Ectodermal cell (in vitro differentiated cells): ENCODE results near the gene MAPKAP1.

Source experiments
- H3K27ac ChIP-seq: 2 replicates; pipeline ENCODE4 v1.7.0; 2013; ENCODE audit warnings: mild to moderate bottlenecking, low read depth, low read length; ENCODE audit not compliant: insufficient read depth, poor library complexity, severe bottlenecking
- H3K27me3 ChIP-seq: 2 replicates; pipeline ENCODE4 v1.7.0; 2013; ENCODE audit warnings: mild to moderate bottlenecking, low read length; ENCODE audit not compliant: insufficient read depth, control insufficient read depth, poor library complexity, severe bottlenecking
- H3K36me3 ChIP-seq: one replicate; pipeline ENCODE4 v1.7.0; 2013; ENCODE audit warnings: low read length; ENCODE audit not compliant: control insufficient read depth, insufficient read depth
- H3K4me1 ChIP-seq: one replicate; pipeline ENCODE4 v1.7.0; 2013; ENCODE audit warnings: low read length; ENCODE audit not compliant: control insufficient read depth, insufficient read depth
- H3K4me3 ChIP-seq: 2 replicates; pipeline ENCODE4 v1.7.0; 2013; ENCODE audit warnings: low read depth, low read length, control low read depth; ENCODE audit not compliant: insufficient read depth
- H3K9me3 ChIP-seq: 2 replicates; pipeline ENCODE4 v1.7.0; 2013; ENCODE audit warnings: mild to moderate bottlenecking, low read length, moderate library complexity; ENCODE audit not compliant: control insufficient read depth
- WGBS, 2 experiments: methylation state at CpG; one replicate each; pipeline ENCODE4 v1.1.7; 2013; ENCODE audit warnings: missing lambda C conversion rate in 2 of 2; 5-methylcytosine and 5-hydroxymethylcytosine counted together

MAPKAP1 gene

DNA sequence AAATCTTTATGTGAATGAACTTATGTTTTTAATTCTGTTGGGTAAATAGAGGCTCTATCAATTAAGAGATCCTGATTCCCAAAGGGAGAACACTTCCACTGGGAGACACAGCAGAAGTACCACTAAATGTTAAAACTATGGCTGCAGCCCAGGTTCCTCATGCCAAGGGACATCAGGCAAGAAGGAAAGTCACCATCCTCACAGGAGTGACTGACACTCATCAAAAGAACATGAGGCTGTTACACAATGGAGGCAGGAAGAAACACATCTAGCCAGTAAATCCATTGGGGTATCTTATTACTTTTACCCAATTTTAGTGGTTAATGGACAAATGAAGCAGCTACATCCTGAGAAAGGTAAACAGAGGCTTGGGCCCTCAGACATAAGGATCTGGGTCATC is 94.4 kb downstream of the MAPKAP1 start:
- Histone ChIP-seq H3K36me3 (no peaks in the 10 kb centered on the region), H3K27me3 (no peaks in the 10 kb centered on the region), H3K9me3 (no peaks in the 10 kb centered on the region), H3K4me1 (peaks cover 7% of the 10 kb centered on the region), H3K27ac (no peak overlapping the region), H3K4me3 (no peak overlapping the region)

DNA sequence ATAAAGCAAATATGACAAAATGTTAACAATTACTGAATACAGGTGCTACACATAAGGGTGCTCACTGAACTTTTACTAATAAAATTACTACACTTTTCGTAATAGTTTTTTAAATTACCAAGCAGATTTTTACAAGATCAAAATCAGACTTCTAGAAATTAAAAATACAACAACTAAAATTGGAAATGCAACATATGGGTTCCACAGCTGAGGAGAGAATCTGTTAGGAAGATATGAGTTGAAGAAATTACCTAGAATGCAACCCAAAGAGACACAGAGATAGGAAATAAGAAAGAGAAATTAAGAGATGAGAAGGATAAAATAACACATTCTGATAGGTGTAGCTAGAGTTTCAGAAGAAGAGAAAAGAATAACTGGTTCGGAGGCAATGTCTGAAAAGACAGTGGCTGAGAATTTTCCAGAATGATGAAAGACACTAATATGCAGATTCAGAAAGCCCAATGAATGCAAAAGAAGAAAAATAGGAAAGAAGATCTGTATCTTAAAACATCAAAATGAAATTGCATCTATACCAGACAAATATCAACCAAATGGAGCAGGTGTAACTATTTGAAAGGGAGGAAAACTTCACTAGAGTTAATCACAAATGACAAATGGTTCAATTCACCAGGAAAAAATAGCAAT is 95.8 kb downstream of the MAPKAP1 start:
- H3K4me3 ChIP-seq: no peak overlapping the region
- no peaks in the 10 kb centered on the region for H3K27me3 ChIP-seq
- H3K27ac ChIP-seq: no peak overlapping the region
- 96 to 98% methylated on average over 2 of the region's 2 CpGs for whole genome bisulfite sequencing, 2 experiments
- H3K36me3 ChIP-seq: no peaks in the 10 kb centered on the region
- peaks cover 13% of the 10 kb centered on the region for H3K4me1 ChIP-seq
- no peaks in the 10 kb centered on the region for H3K9me3 ChIP-seq

DNA sequence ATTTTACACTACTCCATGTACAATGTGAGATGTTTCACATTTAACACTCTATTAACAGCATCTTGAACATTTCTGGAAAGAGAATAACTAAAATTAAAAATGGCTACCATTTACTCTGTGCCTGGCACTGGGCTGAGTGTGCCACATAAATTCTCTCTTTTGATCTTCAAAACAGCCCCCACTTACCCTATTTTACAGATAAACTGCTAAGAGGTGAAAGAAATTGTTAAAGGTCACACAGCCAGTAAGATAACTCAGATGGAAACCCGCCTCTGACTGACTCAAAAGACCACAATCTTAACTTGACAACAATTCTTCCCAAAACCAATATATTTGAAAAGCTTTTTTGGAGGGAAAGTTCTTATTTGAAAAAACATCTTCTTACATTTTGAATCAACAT is 97.3 kb downstream of the MAPKAP1 start:
- H3K4me1 ChIP-seq: peaks cover 19% of the 10 kb centered on the region
- no peaks in the 10 kb centered on the region for H3K9me3 ChIP-seq
- no peaks in the 10 kb centered on the region for H3K36me3 ChIP-seq
- no peak overlapping the region for H3K27ac ChIP-seq
- H3K27me3 ChIP-seq: no peaks in the 10 kb centered on the region
- WGBS, 2 experiments: 92 to 100% methylated on average over 1 of the region's 1 CpG
- no peak overlapping the region for H3K4me3 ChIP-seq

DNA sequence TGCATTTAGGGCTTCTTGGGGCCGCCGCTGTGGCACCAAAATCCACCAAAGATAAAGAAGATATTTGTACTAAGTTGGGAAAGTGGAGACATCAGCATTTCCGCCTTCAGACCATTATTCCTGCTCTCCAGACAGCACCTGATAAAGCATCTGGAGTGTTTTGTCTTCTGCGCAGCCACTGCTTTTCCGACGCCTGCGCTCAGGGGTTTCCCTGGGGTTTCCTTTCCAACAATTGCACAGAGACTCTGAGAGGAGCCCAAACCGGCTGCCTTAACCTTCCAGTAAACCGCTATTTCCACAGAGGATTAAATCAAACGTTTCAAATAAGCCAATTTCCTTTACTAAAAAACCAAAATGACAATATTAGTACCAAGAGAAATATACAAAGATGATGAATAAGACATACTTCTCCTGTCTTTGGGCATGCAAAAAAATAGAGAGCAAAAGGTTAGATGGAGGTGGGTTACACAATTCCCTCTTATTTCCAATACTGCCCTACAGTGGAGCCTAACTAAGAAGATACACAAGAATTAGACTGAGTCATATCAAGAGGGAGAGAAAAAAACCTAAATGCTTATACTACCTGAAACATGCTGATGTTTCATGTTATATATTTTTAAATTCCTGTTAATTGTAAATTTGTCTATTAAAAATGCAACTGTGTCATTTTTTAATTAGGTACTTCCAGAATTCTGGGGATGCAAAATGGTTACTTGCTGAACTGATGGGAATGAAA is 98.4 kb downstream of the MAPKAP1 start:
- H3K4me3 ChIP-seq: no peak overlapping the region
- WGBS, 2 experiments: 79 to 80% methylated on average over 8 to 10 of the region's 10 CpGs
- H3K27ac ChIP-seq: no peak overlapping the region

DNA sequence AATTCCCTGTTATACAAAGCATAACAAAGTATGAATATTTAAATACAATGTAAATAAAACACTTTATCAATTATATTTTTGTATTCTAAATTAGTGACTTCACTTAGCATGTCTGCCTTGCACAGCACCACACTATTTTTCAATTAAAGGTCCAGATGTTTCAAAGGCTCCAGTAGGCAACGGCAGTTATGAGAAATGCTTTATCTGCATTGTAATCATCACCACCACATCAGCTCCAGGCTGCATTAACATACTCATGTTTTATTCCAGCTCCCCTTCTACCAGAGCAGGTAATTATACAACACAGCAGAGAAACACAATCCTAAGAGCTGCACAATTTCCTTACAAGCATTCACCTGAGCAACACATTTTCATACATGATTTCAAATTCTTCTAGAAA is 102.8 kb downstream of the MAPKAP1 start:
- Histone ChIP-seq H3K9me3 (no peaks in the 10 kb centered on the region), H3K4me3 (no peak overlapping the region), H3K27ac (no peak overlapping the region), H3K36me3 (no peaks in the 10 kb centered on the region), H3K4me1 (peaks cover 19% of the 10 kb centered on the region), H3K27me3 (no peaks in the 10 kb centered on the region)
- WGBS, 2 experiments: 93 to 99% methylated on average over 1 of the region's 1 CpG

More for the DNA sequence above, 98.4 kb downstream of the MAPKAP1 start:
- H3K9me3 ChIP-seq: no peaks in the 10 kb centered on the region
- H3K27me3 ChIP-seq: no peaks in the 10 kb centered on the region
- H3K36me3 ChIP-seq: no peaks in the 10 kb centered on the region
- peaks cover 19% of the 10 kb centered on the region for H3K4me1 ChIP-seq

DNA sequence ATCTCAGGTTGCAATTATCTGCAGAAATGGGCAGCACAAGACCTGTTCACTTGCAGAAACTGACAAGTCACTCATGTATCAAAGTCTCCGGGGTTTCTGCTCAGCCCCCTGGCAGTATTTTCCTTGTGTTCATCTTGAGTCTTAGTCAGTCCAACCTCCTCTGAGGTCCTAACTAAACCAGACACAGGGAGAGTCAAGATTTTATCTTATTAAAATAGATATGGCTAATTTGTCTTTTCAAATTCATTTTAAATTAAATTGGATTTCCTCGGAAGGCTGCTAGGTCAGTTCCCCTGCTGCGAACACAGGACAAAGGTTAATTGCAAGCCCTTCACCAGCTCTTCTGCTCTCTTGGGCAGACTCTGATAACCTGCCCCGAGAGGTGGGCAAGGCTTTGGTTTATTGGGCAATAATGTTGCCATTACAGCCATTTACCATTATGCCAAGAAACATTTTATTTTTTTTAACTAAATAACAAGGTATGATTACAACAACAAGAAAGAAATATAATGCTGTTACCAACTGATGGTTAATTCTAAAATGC is 103.5 kb downstream of the MAPKAP1 start:
- Histone ChIP-seq H3K4me1 (peaks cover 19% of the 10 kb centered on the region), H3K27ac (no peak overlapping the region), H3K36me3 (no peaks in the 10 kb centered on the region), H3K27me3 (no peaks in the 10 kb centered on the region), H3K9me3 (no peaks in the 10 kb centered on the region), H3K4me3 (no peak overlapping the region)
- 93 to 97% methylated on average over 4 of the region's 4 CpGs for WGBS, 2 experiments

DNA sequence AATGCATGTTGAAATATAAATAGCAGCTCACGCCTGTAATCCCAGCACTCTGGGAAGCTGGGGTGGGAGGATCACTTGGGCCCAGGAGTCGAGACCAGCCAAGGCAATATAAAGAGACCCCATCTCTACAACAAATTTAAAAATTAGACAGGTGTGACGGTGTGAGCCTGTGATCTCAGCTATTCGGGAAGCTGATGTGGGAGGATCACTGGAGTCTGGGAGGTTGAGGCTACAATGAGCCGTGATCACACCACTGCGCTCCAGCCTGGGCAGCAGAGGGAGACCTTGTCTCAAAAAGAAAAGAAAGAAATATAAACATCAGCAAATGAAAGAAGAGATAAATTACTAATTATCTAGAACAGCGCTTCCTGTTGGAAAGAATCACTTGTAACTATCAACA is 105.0 kb downstream of the MAPKAP1 start:
- no peaks in the 10 kb centered on the region for H3K9me3 ChIP-seq
- H3K36me3 ChIP-seq: no peaks in the 10 kb centered on the region
- no peaks in the 10 kb centered on the region for H3K27me3 ChIP-seq
- WGBS, 2 experiments: 88 to 91% methylated on average over 7 of the region's 7 CpGs
- no peak overlapping the region for H3K4me3 ChIP-seq
- peaks cover 12% of the 10 kb centered on the region for H3K4me1 ChIP-seq
- H3K27ac ChIP-seq: no peak overlapping the region

DNA sequence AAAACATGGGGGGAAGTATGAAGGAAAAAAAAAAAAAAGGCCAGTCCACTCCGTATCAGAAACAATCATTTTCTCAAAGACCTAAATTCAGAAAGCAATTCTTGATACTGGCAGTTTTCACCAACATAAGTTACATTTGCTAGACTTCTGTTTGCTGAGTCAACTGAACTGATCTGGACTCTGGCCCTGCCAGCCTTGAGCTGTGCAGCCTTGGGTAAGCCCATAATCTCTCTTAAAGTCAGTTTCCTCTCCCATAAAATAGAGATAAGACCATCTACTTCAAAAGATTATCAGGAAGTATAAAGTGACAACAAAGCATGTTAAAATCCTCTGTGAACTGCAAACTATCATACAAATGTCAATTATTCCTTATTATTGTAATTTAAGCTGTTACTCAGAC is 106.8 kb downstream of the MAPKAP1 start:
- Histone ChIP-seq H3K4me1 (peaks cover under 1% of the 10 kb centered on the region), H3K9me3 (no peaks in the 10 kb centered on the region), H3K36me3 (no peaks in the 10 kb centered on the region), H3K27ac (no peak overlapping the region), H3K4me3 (no peak overlapping the region), H3K27me3 (no peaks in the 10 kb centered on the region)
- WGBS, 2 experiments: 95 to 100% methylated on average over 1 of the region's 1 CpG

DNA sequence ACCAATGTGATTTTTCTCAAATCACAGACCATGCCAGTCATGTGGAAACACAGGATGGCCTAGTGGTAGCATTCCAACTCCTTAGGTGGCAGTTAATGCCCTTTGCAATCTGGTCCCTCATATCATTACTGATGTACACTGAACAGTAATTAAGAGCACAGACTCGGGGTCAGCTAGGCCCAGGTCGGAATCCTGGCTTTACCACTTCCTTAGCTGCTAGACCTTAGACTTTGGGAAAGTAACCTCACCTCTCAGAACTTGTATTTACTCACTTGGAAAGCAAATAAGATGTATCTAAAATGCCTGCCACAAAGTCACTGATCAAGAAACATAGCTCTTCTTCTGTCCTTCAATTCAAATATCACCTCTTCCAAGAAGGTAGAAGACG is 112.8 kb downstream of the MAPKAP1 start:
- WGBS, 2 experiments: 91 to 94% methylated on average over 3 of the region's 3 CpGs
- no peaks in the 10 kb centered on the region for H3K4me1 ChIP-seq
- no peak overlapping the region for H3K27ac ChIP-seq
- H3K9me3 ChIP-seq: no peaks in the 10 kb centered on the region
- no peaks in the 10 kb centered on the region for H3K27me3 ChIP-seq
- H3K4me3 ChIP-seq: no peak overlapping the region
- no peaks in the 10 kb centered on the region for H3K36me3 ChIP-seq

DNA sequence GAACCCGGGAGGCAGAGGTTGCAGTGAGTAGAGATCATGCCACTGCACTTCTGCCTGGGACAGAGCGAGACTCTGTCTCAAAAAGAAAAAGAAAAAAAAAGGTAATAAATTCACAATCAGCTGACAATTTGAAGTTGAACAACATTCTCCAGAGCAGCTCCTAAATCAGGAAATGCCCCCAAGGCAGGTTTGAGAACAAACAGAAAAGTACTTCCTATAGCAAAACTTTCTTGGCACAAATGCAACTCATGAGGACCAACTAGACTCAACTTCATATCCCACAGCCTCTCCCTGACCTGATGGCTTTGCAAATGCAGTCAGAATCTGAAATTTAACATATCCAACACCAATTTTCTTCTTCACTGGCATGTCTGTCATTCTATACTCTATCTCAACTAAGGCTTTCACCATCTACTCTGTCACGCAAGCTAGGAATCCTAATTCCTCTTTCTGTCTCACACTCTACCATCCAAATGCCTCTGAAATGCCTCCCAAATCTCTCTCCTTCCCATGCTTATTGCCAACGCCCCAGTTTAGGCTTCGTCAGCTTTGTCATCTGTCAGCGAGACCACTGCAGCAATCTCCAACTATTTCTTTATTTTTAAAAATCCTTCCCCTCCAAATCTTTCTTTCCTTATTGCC is 113.3 kb downstream of the MAPKAP1 start:
- H3K27me3 ChIP-seq: no peaks in the 10 kb centered on the region
- WGBS, 2 experiments: 92 to 93% methylated on average over 6 of the region's 6 CpGs
- H3K27ac ChIP-seq: no peak overlapping the region

More for the DNA sequence above, 113.3 kb downstream of the MAPKAP1 start:
- Histone ChIP-seq H3K4me3 (no peak overlapping the region), H3K9me3 (no peaks in the 10 kb centered on the region), H3K36me3 (no peaks in the 10 kb centered on the region), H3K4me1 (no peaks in the 10 kb centered on the region)
